NB4 (cell line): ENCODE measurements around the gene MRPS34.

Source experiments
- DNase-seq: peaks from one replicate; pipeline ENCODE4 v3.0.0; 2010; ENCODE audit warnings: low read depth
- H3K4me3 ChIP-seq: one replicate; pipeline ENCODE4 v1.5.1; 2011; ENCODE audit warnings: mild to moderate bottlenecking, low read depth, low read length, moderate library complexity
- CTCF ChIP-seq: IDR thresholded peaks from one replicate; pipeline ENCODE4 v1.5.1; 2012; ENCODE audit warnings: low read depth, low read length
- MYC ChIP-seq: IDR thresholded peaks from 2 replicates; pipeline ENCODE4 v1.6.1; 2011; ENCODE audit warnings: low read depth, low read length
- POLR2A ChIP-seq: IDR thresholded peaks from 2 replicates; pipeline ENCODE4 v1.6.1; 2011; ENCODE audit warnings: mild to moderate bottlenecking; ENCODE audit not compliant: insufficient read length; ENCODE audit errors: extremely low read depth
- TF ChIP-seq, protein P1 (sequence below): IDR thresholded peaks from 2 replicates; pipeline ENCODE4 v1.6.1; 2011; ENCODE audit warnings: low read depth, low read length

The MRPS34 gene

GRCh38 chr16:1729445-1729844 is 43.5 kb downstream of the MRPS34 start:
- DNase-seq = no peak
- no peak overlapping the region for H3K4me3 ChIP-seq
- TF ChIP-seq CTCF (no peak), POLR2A (no peak), MYC (no peak)
- TF ChIP-seq, protein P1, sequence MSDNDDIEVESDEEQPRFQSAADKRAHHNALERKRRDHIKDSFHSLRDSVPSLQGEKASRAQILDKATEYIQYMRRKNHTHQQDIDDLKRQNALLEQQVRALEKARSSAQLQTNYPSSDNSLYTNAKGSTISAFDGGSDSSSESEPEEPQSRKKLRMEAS = no peak

DNA sequence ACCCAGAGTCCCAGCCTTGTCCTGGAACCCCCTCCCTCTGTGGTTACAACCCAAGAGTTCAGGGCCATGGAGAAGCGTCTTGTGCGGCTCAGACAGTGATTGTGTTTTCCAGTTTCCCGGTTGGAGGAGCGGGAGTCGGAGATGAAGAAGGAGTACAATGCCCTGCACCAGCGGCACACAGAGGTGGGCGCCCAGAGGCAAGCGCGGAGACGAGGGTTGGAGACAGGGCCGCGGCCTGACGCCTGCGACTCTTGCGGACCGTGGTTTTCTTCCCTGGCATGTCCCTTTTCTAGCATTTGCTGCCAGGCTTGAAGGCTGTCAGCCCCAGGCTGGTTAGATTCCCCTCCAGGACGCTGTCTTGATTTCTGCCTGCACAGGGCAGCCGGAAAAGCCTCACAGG is 43.9 kb downstream of the MRPS34 start:
- no peak for DNase-seq
- TF ChIP-seq CTCF = no peak
- TF ChIP-seq POLR2A = no peak
- TF ChIP-seq MYC = no peak
- TF ChIP-seq, protein P1 = no peak
- H3K4me3 ChIP-seq = no peak overlapping the region

- TF ChIP-seq CTCF = no peak
- no peak for TF ChIP-seq POLR2A
- TF ChIP-seq MYC = no peak
- TF ChIP-seq, protein P1 = no peak
- H3K4me3 ChIP-seq = no peak overlapping the region
- DNase-seq = no peak
These were observed 45.0 kb downstream of the MRPS34 start for GRCh38 chr16:1727651-1728624.

- TF ChIP-seq, protein P1 = no peak
- TF ChIP-seq MYC = no peak
- no peak for TF ChIP-seq POLR2A
- TF ChIP-seq CTCF = no peak
- no peak for DNase-seq
- no peak overlapping the region for H3K4me3 ChIP-seq
These were observed 46.1 kb downstream of the MRPS34 start for GRCh38 chr16:1726661-1727502.

GRCh38 chr16:1724491-1724890 is 48.4 kb downstream of the MRPS34 start:
- TF ChIP-seq MYC (no peak), CTCF (no peak), POLR2A (no peak)
- TF ChIP-seq, protein P1 = no peak

More at GRCh38 chr16:1724491-1724890, 48.4 kb downstream of the MRPS34 start:
- DNase-seq = no peak
- no peak overlapping the region for H3K4me3 ChIP-seq
